Stimulated activated CD8-positive, alpha-beta memory T cell treated with anti-CD3 and anti-CD28 coated beads, Interleukin-7, amount 100 ng/mL, for 4 hours (primary cell): Measurements from ENCODE around the gene PCDHA1.
"Not testable (repeated sequence)": the region's sequence is repeated elsewhere in the genome, so short reads cannot be mapped to it uniquely, and the experiment has no call there.

Experiments
- DNase-seq, 2 donors: peaks; one replicate each; pipeline ENCODE4 v3.0.0-alpha.2; 2020; ENCODE audit warnings: low read depth in 2 of 2

Gene PCDHA1

DNA sequence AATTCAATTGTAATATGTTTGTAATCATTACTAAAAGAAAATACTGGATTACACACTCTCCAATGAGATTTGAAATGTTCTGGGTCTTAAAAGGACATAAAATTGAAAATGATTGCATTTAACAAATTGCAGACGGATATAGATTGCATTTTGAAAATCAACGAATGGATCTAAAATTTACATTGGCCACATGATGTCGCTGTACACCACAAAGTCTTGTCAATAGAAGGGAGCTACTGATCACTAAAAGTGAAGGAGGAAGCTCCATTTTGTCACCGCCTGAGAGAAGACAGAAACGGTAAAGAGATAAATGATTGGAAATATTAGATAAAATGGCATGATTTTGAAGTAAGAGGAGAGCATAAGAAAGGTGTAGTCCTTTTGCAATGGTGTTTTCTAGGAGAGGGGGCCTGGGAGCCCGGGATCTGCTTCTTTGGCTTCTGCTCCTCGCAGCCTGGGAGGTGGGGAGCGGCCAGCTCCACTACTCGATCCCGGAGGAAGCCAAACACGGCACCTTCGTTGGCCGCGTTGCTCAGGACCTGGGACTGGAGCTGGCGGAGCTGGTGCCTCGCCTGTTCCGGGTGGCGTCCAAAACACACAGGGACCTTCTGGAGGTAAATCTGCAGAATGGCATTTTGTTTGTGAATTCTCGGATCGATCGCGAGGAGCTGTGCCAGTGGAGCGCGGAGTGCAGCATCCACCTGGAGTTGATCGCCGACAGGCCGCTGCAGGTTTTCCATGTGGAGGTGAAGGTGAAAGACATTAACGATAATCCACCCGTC lies at the start of gene PCDHA1:
PCDHA1 (plus strand) TSS at position 236 of the 782 bp plus-strand sequence.
- DNase-seq = no peak

DNA sequence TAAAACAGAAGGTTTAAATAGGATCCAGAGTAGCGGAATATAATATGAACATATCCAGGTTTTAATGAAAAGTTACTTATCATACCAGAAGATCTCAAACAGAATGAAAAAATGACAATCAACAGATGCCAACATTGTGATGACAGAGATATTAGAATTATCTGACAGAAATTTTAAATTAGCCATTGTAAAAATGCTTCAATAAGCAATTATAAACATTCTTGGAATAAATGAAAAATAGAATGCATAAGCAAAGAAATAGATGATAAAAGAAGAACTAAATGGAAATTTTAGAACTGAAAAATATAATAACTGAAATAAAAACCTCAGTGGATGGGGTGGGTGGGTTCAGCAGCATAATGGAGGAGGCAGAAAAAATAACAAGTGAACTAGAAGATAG lies 48.5 kb upstream of the PCDHA1 start:
- DNase-seq = no peak

DNA sequence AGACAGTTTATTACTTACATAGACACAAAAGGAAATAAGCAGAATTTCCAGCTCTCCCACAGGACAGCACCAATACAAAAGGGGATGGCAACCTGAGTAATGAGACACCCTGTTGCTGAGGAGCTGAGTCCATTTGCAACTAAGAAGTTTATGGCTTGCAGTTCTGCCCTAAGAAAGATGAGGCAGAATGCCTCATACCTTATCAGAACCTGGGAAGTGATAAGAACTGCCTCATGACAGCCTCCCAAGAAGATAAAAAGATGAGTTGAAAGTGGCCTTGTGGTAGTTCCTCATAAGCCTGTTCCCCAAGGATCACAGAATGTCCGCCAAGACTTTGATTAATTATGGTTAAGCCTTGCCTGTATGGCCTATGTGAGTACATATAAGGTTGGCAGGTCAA lies 44.0 kb upstream of the PCDHA1 start:
- no peak for DNase-seq

DNA sequence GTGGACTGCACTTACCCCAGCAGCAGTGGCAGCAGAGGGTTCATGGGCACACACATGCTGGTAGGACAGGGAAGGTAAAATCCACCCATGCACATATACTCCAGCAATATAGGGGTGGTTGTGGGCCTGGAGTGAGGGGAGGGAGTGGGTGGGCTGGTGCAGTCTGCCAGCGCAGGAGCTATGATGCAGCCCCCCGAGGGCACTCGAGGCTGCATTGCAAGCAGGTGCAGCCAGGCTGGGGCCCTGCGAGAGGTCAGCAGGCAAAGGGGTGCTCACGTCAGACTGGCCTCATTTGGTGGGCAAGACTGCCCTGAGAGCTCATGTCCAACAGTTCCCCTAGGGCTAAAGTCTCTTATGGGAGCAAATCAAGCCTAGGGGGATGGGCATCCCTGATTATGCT lies 32.4 kb upstream of the PCDHA1 start:
- DNase-seq = no peak

DNA sequence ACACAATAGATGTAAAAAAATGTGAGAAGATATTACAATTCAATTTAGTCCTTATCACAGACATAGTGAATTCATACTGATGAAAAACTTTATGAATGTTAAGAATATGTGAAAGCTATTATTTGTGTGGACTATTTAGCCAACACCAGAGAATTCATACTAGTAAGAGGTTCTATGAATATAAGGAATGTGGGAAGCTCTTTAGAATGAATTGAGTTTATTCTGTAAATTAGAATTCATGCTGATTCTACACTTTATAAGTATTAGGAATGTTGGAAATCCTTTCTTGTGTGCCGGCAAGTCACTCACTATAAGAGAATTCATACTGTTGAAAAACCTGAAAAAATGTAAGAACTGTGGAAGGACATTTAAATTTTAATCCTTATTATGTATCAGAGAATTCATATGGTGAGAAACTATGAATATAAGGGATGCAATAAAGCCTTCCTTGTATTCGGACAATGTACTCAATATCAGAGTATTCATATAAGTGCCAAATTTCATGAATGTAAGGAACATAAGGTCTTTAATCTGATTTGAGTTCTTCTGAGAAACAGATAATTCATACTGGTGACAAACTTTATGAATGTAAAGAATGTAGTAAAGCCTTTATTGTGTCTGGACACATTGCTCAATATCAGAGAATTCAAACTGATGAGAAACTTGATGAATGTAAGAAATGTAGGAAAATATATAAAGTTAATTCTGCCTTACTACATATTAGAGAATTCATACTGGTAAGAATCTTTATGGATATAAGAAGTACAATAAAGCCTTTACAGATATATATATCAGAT lies 21.6 kb upstream of the PCDHA1 start:
- no peak for DNase-seq

DNA sequence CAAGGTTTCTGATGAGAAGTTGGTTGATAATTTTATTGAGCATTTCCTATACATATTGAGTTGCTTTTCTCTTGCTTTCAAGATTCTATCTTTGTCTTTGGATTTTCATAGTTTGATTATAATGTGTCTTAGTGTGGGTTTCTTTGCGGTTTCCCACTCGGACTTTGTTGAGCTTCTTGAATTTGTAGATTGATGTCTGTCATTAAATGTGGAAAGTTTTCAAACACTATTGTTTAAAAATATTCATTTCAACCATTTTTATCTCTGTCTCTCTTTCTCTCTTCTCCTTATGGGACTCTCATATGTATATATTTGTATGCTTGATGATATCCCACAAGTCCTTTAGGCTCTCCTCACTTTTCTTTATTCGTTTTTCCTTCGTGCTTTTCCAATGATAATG lies 18.5 kb upstream of the PCDHA1 start:
- DNase-seq = no peak

DNA sequence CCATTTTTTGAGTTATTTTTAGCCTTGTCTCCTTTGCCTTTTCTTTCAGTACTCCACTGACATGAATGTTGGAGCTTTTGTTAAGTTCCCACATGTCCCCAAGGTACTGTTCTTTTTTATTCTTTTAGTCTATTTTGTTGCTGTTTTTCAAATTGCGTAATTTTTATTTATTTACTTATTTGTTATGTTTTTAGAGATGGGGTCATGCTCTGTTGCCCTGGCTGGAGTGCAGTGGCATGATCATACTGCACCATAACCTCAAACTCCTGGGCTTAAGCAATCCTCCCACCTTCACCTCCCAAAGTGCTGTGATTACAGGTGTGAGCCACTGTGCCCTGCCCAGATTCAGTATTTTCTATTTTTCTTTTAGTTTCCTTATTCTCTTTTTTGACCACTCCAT lies 5.4 kb upstream of the PCDHA1 start:
- DNase-seq = no peak

DNA sequence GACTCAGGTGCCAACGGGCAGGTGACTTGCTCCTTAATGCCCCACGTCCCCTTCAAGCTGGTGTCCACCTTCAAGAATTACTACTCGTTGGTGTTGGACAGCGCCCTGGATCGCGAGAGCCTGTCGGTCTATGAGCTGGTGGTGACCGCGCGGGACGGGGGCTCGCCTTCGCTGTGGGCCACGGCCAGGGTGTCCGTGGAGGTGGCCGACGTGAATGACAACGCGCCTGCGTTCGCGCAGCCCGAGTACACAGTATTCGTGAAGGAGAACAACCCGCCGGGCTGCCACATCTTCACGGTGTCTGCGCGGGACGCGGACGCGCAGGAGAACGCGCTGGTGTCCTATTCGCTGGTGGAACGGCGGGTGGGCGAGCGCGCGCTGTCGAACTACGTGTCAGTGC lies 1.5 kb downstream of the PCDHA1 start:
- DNase-seq = not testable (repeated sequence)

DNA sequence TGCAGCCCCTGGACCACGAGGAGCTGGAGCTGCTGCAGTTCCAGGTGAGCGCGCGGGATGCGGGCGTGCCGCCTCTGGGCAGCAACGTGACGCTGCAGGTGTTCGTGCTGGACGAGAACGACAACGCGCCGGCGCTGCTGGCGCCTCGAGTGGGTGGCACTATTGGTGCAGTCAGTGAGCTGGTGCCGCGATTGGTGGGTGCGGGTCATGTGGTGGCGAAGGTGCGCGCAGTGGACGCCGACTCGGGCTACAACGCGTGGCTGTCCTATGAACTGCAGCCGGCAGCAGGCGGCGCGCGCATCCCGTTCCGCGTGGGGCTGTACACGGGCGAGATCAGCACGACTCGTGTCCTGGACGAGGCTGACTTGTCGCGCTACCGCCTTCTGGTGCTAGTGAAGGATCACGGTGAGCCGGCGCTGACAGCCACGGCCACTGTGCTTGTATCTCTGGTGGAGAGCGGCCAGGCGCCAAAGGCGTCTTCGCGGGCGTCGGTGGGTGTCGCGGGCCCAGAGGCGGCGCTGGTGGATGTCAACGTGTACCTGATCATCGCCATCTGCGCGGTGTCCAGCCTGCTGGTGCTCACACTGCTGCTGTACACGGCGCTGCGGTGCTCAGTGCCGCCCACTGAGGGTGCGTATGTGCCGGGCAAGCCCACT lies 2.0 kb downstream of the PCDHA1 start:
- not testable (repeated sequence) for DNase-seq

DNA sequence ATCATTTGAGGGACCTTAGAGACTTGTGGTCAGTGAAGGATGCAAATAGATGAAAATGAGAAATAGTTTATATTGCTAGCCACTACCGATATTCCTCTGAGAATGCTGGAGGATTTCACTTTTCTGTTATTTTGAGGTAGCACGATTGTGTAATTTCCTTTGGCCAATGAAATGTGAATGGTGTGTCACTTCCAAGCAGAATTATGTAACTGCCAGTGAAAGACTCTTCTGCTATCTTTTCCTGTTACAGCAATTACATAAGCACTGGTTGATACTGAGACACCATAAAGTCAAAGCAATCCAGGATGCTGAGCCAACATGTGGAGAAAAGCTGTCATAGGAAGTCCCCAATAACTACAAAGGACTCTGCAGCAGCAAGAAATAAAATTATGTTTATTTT lies 5.1 kb downstream of the PCDHA1 start:
- no peak for DNase-seq

DNA sequence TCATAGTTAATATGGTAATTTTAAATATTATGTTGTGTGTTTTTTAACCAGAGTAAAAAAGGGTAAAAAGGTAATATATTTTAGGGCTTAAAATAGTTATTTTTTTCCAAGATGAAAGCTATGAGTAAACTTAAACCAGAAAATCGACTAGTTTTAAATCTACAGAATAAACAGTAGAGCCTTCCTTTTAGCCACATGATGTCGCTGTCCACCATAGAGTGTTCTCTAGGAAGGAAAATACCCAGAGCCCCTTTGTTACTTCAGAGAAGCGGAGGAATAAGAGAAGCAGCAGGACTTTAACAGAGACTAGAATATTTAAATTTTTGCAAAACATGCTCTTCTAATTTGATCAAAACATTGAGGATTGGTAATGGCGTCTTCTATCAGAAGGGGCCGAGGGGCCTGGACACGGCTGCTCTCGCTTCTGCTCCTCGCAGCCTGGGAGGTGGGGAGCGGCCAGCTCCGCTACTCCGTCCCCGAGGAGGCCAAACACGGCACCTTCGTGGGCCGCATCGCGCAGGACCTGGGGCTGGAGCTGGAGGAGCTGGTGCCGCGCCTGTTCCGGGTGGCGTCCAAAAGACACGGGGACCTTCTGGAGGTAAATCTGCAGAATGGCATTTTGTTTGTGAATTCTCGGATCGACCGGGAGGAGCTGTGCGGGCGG lies 8.8 kb downstream of the PCDHA1 start, which contains the start of gene PCDHA2:
PCDHA2 (plus strand) TSS at position 258 of the 664 bp plus-strand sequence.
- no peak for DNase-seq

DNA sequence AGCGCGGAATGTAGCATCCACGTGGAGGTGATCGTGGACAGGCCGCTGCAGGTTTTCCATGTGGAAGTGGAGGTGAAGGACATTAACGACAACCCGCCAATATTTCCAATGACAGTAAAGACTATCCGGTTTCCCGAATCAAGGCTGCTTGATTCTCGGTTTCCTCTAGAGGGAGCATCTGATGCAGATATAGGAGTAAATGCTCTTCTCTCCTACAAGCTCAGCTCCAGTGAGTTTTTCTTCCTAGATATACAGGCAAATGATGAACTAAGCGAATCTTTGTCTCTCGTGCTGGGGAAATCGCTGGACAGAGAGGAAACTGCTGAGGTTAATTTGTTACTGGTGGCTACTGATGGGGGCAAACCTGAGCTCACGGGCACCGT lies 9.3 kb downstream of the PCDHA1 start:
- no peak for DNase-seq

DNA sequence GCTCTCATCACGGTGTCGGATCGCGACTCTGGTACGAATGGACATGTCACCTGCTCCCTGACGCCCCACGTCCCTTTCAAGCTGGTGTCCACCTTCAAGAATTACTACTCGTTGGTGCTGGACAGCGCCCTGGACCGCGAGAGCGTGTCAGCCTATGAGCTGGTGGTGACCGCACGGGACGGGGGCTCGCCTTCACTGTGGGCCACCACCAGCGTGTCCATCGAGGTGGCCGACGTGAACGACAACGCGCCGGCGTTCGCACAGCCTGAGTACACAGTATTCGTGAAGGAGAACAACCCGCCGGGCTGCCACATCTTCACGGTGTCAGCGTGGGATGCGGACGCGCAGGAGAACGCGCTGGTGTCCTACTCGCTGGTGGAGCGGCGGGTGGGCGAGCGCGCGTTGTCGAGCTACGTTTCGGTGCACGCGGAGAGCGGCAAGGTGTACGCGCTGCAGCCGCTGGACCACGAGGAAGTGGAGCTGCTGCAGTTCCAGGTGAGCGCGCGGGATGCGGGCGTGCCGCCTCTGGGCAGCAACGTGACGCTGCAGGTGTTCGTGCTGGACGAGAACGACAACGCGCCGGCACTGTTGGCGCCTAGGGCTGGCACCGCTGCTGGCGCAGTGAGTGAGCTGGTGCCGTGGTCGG lies 10.3 kb downstream of the PCDHA1 start:
- not testable (repeated sequence) for DNase-seq

DNA sequence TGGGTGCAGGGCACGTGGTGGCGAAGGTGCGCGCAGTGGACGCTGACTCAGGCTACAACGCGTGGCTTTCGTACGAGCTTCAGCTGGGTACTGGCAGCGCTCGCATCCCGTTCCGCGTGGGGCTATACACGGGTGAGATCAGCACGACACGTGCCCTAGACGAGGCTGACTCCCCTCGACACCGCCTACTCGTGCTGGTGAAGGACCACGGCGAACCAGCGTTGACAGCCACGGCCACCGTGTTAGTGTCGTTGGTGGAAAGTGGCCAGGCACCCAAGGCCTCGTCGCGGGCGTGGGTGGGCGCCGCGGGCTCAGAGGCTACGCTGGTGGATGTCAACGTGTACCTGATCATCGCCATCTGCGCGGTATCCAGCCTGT lies 10.8 kb downstream of the PCDHA1 start:
- DNase-seq = no peak

DNA sequence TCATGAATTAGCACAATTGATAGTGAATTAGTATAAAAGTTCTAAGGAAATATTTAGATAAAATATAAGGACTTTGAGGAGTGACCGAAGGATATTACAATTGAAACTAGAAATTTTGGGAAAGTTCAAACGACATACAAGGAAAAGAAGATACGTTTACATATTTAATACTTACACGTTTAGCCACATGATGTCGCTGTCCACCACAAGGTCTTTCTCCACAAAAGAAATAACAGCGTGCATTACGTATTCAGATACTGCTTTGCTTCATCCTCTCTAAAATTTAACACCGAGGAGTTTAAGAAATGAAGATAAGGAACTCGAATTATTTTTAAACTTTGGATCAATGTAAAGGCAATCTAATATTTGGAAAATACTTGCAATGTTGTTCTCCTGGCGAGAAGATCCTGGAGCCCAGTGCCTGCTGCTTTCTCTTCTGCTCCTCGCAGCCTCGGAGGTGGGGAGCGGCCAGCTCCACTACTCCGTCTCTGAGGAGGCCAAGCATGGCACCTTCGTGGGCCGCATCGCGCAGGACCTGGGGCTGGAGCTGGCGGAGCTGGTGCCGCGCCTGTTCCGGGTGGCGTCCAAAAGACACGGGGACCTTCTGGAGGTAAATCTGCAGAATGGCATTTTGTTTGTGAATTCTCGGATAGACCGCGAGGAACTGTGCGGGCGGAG lies 15.0 kb downstream of the PCDHA1 start, which contains the start of gene PCDHA3:
PCDHA3 (plus strand) TSS at position 242 of the 678 bp plus-strand sequence.
- DNase-seq = no peak

DNA sequence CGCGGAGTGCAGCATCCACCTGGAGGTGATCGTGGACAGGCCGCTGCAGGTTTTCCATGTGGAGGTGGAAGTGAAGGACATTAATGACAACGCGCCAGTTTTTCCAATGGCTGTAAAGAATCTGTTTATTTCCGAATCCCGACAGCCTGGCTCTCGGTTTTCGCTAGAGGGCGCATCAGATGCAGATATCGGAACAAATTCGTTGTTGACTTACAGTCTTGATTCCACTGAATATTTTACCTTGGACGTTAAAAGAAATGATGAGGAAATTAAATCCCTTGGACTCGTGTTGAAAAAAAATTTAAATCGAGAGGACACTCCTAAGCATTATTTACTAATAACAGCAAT lies 15.5 kb downstream of the PCDHA1 start:
- DNase-seq = no peak

DNA sequence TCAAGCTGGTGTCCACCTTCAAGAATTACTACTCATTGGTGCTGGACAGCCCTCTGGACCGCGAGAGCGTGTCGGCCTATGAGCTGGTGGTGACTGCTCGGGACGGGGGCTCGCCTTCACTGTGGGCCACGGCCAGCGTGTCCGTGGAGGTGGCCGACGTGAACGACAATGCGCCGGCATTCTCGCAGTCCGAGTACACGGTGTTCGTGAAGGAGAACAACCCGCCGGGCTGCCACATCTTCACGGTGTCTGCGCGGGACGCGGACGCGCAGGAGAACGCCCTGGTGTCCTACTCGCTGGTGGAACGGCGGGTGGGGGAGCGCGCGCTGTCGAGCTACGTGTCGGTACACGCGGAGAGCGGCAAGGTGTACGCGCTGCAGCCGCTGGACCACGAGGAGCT lies 16.4 kb downstream of the PCDHA1 start:
- DNase-seq = not testable (repeated sequence)

DNA sequence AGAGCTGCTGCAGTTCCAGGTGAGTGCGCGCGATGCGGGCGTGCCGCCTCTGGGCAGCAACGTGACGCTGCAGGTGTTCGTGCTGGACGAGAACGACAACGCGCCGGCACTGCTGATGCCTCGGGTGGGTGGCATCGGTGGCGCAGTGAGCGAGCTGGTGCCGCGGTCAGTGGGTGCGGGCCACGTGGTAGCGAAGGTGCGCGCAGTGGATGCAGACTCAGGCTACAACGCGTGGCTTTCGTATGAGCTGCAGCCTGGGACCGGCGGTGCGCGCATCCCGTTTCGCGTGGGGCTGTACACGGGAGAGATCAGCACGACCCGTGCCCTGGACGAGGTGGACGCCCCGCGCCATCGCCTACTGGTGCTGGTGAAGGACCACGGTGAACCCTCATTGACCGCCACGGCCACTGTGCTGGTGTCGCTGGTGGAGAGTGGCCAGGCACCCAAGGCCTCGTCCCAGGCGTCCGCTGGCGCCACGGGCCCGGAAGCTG lies 16.9 kb downstream of the PCDHA1 start:
- DNase-seq = no peak

DNA sequence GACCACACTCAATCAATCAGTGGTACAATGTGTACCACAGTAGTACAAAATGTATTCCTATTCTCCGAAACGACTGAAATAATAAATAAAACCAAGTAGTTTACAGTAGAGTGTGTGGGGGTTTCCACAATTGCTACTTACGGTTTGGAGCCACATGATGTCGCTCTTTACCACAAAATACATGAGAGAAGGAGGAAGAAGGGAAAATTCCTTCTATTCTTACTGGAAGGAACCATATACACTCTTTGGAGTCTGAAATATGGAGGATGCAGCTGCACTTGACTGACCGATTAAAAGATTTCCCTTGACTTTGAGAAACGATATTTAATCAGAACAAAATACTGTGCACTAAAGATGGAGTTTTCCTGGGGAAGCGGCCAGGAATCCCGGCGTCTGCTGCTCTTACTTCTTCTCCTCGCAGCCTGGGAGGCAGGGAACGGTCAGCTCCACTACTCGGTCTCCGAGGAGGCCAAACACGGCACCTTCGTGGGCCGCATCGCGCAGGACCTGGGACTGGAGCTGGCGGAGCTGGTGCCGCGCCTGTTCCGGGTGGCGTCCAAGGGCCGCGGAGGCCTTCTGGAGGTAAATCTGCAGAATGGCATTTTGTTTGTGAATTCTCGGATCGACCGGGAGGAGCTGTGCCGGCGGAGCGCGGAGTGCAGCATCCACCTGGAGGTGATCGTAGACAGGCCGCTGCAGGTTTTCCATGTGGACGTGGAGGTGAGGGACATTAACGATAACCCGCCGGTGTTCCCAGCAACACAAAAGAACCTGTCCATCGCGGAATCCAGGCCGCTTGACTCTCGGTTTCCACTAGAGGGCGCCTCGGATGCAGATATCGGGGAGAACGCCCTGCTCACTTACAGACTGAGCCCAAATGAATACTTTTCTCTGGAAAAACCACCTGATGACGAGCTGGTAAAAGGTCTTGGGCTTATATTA lies 21.2 kb downstream of the PCDHA1 start, which contains the start of gene PCDHA4:
PCDHA4 (plus strand) TSS at position 235 of the 942 bp plus-strand sequence.
- DNase-seq = no peak
